Endothelial cell of umbilical vein (primary cell): ENCODE measurements around the gene SPO11. TPM values are rescaled to one million over a fixed set of nuclear protein-coding genes. Genes with fewer than 3 reads are reported as not detected.

Experiments used
- BruUV-seq: library from RNA; stranded (reverse); fragments of 400-500 nt; replicated peaks from 2 replicates; lab custom pipeline; 2021; lab: Mats Ljungman, UMichigan
- CTCF ChIA-PET: fragments of 300-600, 350-600 bp; sonication (Branson Sonifier 250); formaldehyde crosslinking; loops from one replicate; lab custom pipeline; 2021; ENCODE audit warnings: antibody characterized with exemption, inconsistent platforms; lab: Charles Lee
- POLR2A ChIA-PET: fragments of 300-600, 350-600 bp; sonication (Branson Sonifier 250); formaldehyde crosslinking; loops from one replicate; lab custom pipeline; 2021; ENCODE audit warnings: antibody characterized with exemption, inconsistent platforms; lab: Charles Lee
- DNase-seq: peaks from one replicate; pipeline ENCODE4 v3.0.0-alpha.2; 2011; ENCODE audit warnings: low read depth, low spot score
- FAIRE-seq: peaks from 2 replicates; lab custom pipeline; 2011; peaks lifted over from hg19 to GRCh38; lab: Jason Lieb, UNC
- H2AFZ ChIP-seq: 2 replicates; pipeline ENCODE4 v1.6.0; 2012; ENCODE audit warnings: low read depth, low read length, control low read depth, inconsistent platforms
- H3K27ac ChIP-seq: 2 replicates; pipeline ENCODE4 v1.5.1; 2011; ENCODE audit warnings: low read depth, mild to moderate bottlenecking, control low read depth, low read length, moderate library complexity; ENCODE audit not compliant: insufficient read depth
- H3K27me3 ChIP-seq, 2 experiments: 2 replicates each; pipeline versions ENCODE4 v1.6.0 to v1.6.1; 2011; ENCODE audit warnings: low read length in 2 of 2, mixed read lengths in 1 of 2; ENCODE audit not compliant: control insufficient read depth in 2 of 2, insufficient read depth in 2 of 2
- H3K36me3 ChIP-seq, 2 experiments: 2 replicates in 1 of 2; 3 replicates in 1 of 2; pipeline ENCODE4 v1.5.1; 2011; ENCODE audit warnings: low read length in 2 of 2, mild to moderate bottlenecking in 1 of 2, moderate library complexity in 1 of 2; ENCODE audit not compliant: control insufficient read depth in 2 of 2, insufficient read depth in 2 of 2; ENCODE audit errors: extremely low read depth in 1 of 2
- H3K4me1 ChIP-seq: 3 replicates; pipeline ENCODE4 v1.5.1; 2011; ENCODE audit warnings: mild to moderate bottlenecking, low read length; ENCODE audit not compliant: control insufficient read depth, insufficient read depth; ENCODE audit errors: extremely low read depth
- H3K4me2 ChIP-seq: 2 replicates; pipeline ENCODE4 v1.6.1; 2011; ENCODE audit warnings: low read length, control low read depth, mixed read lengths; ENCODE audit not compliant: insufficient read depth
- H3K4me3 ChIP-seq, 3 experiments: fragments of 200-600 bp in 1 of 3; sonication (generic), shearing (Covaris generic) in 1 of 3; replicated peaks in 1 of 3; 2 replicates each; pipeline ENCODE4 v1.5.1; 2011 to 2016; ENCODE audit warnings: control low read depth in 3 of 3, low read length in 3 of 3, mild to moderate bottlenecking in 2 of 3, inconsistent platforms in 1 of 3, low read depth in 1 of 3, moderate library complexity in 1 of 3; ENCODE audit not compliant: insufficient read depth in 1 of 3
- H3K79me2 ChIP-seq: 2 replicates; pipeline ENCODE4 v1.6.0; 2012; ENCODE audit warnings: low read length, inconsistent platforms; ENCODE audit not compliant: control insufficient read depth, insufficient read depth
- H3K9ac ChIP-seq: replicated peaks from 2 replicates; pipeline ENCODE3; 2011; ENCODE audit warnings: low read length, control low read depth; ENCODE audit not compliant: insufficient read depth; ENCODE audit errors: extremely low read depth
- H3K9me1 ChIP-seq: replicated peaks from 3 replicates; pipeline ENCODE4 v1.6.0; 2011; ENCODE audit warnings: mild to moderate bottlenecking, low read length; ENCODE audit not compliant: control insufficient read depth, insufficient read depth; ENCODE audit errors: extremely low read depth
- H3K9me3 ChIP-seq: replicated peaks from 2 replicates; pipeline ENCODE4 v1.5.1; 2012; ENCODE audit warnings: low read length, inconsistent platforms; ENCODE audit not compliant: control insufficient read depth, insufficient read depth
- H4K20me1 ChIP-seq: replicated peaks from 2 replicates; pipeline ENCODE3; 2011; ENCODE audit warnings: mild to moderate bottlenecking, low read length; ENCODE audit not compliant: control insufficient read depth, insufficient read depth; ENCODE audit errors: extremely low read depth
- EZH2 ChIP-seq: IDR thresholded peaks from 2 replicates; pipeline ENCODE4 v1.6.1; 2012; ENCODE audit warnings: borderline replicate concordance, low read depth, mild to moderate bottlenecking, moderate library complexity, low read length, inconsistent platforms; ENCODE audit not compliant: severe bottlenecking
- FOS ChIP-seq: IDR thresholded peaks from 2 replicates; pipeline ENCODE4 v1.6.1; 2011; ENCODE audit warnings: mild to moderate bottlenecking, low read length, moderate library complexity, borderline replicate concordance; ENCODE audit not compliant: insufficient read depth
- GATA2 ChIP-seq: IDR thresholded peaks from 2 replicates; pipeline ENCODE4 v1.7.0; 2011; ENCODE audit warnings: low read depth, mild to moderate bottlenecking, moderate library complexity, mixed read lengths, low read length; ENCODE audit not compliant: insufficient read length, insufficient read depth
- JUN ChIP-seq: IDR thresholded peaks from 2 replicates; pipeline ENCODE4 v1.6.1; 2011; ENCODE audit warnings: borderline replicate concordance, low read depth; ENCODE audit not compliant: insufficient read length, insufficient read depth
- MYC ChIP-seq: IDR thresholded peaks from one replicate; pipeline ENCODE4 v1.6.1; 2011; ENCODE audit warnings: mild to moderate bottlenecking, low read depth, low read length
- POLR2A ChIP-seq: IDR thresholded peaks from 2 replicates; pipeline ENCODE4 v1.6.1; 2012; ENCODE audit warnings: low read depth, mild to moderate bottlenecking, control low read depth, low read length
- POLR2AphosphoS5 ChIP-seq: IDR thresholded peaks from 2 replicates; pipeline ENCODE4 v1.6.1; 2012; ENCODE audit warnings: low read depth, mild to moderate bottlenecking, control low read depth, low read length, moderate library complexity; ENCODE audit not compliant: insufficient read depth
- dilution Hi-C: fragments of 300-500 bp; cut with MboI; formaldehyde crosslinking; loops from one replicate; pipeline ENCODE4 v1.15.0; 2019; ENCODE audit warnings: low sequenced_read_pairs; ENCODE audit not compliant: extremely low pct_ligation_motif_present
- intact Hi-C: fragments of 100-400 bp; cut with micrococcal nuclease; formaldehyde crosslinking; loops from one replicate; pipeline ENCODE4 v1.10.0; 2022
- polyA plus RNA-seq, 4 experiments: library from polyadenylated mRNA; depleted of rRNA in 3 of 4; stranded (reverse) in 3 of 4; unstranded in 1 of 4; fragments of >200 nt; gene quantifications; 2 replicates each; pipeline versions ENCODE4 v1.2.1 to v1.2.3, GENCODE V29; 2011 to 2012; ENCODE audit warnings: missing spikeins in 1 of 4
- total RNA-seq: library from RNA; stranded (reverse); gene quantifications from 2 replicates; pipeline ENCODE4 v1.2.3, GENCODE V29; 2021
- TF ChIP-seq, protein P1 (sequence below), 2 donors: IDR thresholded peaks; 1 replicate in 1 of 2; 2 replicates in 1 of 2; pipeline ENCODE4 v1.5.1; 2011; ENCODE audit warnings: low read length in 2 of 2, mild to moderate bottlenecking in 2 of 2, moderate library complexity in 2 of 2, control low read depth in 1 of 2, inconsistent platforms in 1 of 2, low read depth in 1 of 2; ENCODE audit not compliant: insufficient read depth in 1 of 2; ENCODE audit errors: extremely low read depth in 1 of 2
- TF ChIP-seq, protein P2 (sequence below): IDR thresholded peaks from 2 replicates; pipeline ENCODE4 v1.6.1; 2011; ENCODE audit not compliant: insufficient read depth, insufficient read length

The SPO11 gene
- total and polyA plus RNA-seq, 2 donors (not counting 3 experiments of a cell fraction or from before 2014, with no cell fraction given), result not detected

DNA sequence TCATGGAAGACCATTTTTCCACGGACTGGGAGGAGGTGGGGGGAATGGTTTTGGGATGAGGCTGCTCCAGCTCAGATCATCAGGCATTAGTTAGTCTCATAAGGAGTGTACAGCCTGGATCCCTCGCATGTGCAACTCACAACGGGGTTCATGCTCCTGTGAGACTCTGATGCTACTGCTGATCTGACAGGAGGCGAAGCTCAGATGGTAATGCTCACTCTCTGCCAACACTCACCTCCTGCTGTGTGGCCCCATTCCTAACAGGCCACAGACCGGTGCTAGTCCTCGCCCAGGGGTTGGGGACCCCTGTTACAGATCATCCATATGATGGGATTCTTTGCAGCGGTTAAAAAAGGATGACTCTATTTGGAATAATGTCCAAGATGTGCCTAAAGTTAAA is 35.6 kb upstream of the SPO11 start:
- Histone ChIP-seq H3K4me3 (no peak overlapping the region), H3K79me2 (no peaks in the 10 kb centered on the region), H3K27me3 (no peaks in the 10 kb centered on the region), H3K9ac (no peak overlapping the region), H3K4me2 (no peak overlapping the region), H3K9me1 (no peaks in the 10 kb centered on the region), H3K9me3 (no peaks in the 10 kb centered on the region), H2AFZ (no peak overlapping the region), H4K20me1 (no peaks in the 10 kb centered on the region), H3K4me1 (no peaks in the 10 kb centered on the region), H3K27ac (no peak overlapping the region), H3K36me3 (no peaks in the 10 kb centered on the region)
- no peak for DNase-seq
- dilution Hi-C loops (no loop called here), intact Hi-C loops (no loop called here)
- POLR2A ChIA-PET, result no interaction called here
- no peak for TF ChIP-seq JUN
- TF ChIP-seq FOS, result no peak
- TF ChIP-seq, protein P1, sequence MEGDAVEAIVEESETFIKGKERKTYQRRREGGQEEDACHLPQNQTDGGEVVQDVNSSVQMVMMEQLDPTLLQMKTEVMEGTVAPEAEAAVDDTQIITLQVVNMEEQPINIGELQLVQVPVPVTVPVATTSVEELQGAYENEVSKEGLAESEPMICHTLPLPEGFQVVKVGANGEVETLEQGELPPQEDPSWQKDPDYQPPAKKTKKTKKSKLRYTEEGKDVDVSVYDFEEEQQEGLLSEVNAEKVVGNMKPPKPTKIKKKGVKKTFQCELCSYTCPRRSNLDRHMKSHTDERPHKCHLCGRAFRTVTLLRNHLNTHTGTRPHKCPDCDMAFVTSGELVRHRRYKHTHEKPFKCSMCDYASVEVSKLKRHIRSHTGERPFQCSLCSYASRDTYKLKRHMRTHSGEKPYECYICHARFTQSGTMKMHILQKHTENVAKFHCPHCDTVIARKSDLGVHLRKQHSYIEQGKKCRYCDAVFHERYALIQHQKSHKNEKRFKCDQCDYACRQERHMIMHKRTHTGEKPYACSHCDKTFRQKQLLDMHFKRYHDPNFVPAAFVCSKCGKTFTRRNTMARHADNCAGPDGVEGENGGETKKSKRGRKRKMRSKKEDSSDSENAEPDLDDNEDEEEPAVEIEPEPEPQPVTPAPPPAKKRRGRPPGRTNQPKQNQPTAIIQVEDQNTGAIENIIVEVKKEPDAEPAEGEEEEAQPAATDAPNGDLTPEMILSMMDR (IDR thresholded peaks at IDR 0.05; ENCODE audit: extremely low read depth in 1 of 2, insufficient read depth in 1 of 2, low read depth in 1 of 2, low read length in 2 of 2), result no peak
- TF ChIP-seq EZH2, result no peak
- TF ChIP-seq POLR2A, result no peak
- TF ChIP-seq MYC, result no peak
- TF ChIP-seq, protein P2, sequence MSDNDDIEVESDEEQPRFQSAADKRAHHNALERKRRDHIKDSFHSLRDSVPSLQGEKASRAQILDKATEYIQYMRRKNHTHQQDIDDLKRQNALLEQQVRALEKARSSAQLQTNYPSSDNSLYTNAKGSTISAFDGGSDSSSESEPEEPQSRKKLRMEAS, result no peak
- no peak for TF ChIP-seq GATA2
- TF ChIP-seq POLR2AphosphoS5, result no peak
- no TSS peak for BruUV-seq
- FAIRE-seq, result no peak
- CTCF ChIA-PET, result interaction anchor here (0.7 kb wide), 1 partner anchor 8 kb away, joined by 3 read pairs; no protein-coding TSS in a partner anchor
